H1 (cell line): ENCODE results near the gene GALNT9. TPM values are rescaled to one million over a fixed set of nuclear protein-coding genes. Genes with fewer than 3 reads are reported as not detected.
A peak's percentile ranks its signal among the peaks of the same experiment; 100 is the strongest.

Experiments
- CTCF ChIA-PET: fragments of 300-600 bp; sonication (Branson Sonifier 250); formaldehyde crosslinking; loops from one replicate; lab custom pipeline; 2021; ENCODE audit not compliant: partially characterized antibody; lab: Charles Lee
- POLR2A ChIA-PET: fragments of 300-600 bp; sonication (Branson Sonifier 250); formaldehyde crosslinking; loops from one replicate; lab custom pipeline; 2021; ENCODE audit warnings: inconsistent platforms; ENCODE audit not compliant: partially characterized antibody; lab: Charles Lee
- DNase-seq, 2 experiments: peaks; one replicate each; pipeline versions ENCODE4 v3.0.0 to v3.0.0-alpha.2; 2010 to 2022; ENCODE audit warnings: low spot score in 2 of 2, low read depth in 1 of 2, mixed read lengths in 1 of 2
- FAIRE-seq: peaks from 2 replicates; lab custom pipeline; 2011; peaks lifted over from hg19 to GRCh38; lab: Jason Lieb, UNC
- H2AFZ ChIP-seq: 2 replicates; pipeline ENCODE4 v1.8.1; 2012; ENCODE audit warnings: low read length, inconsistent platforms
- H2AK5ac ChIP-seq: 2 replicates; pipeline ENCODE4 v1.6.1; 2013; ENCODE audit warnings: low read depth, low read length
- H2BK120ac ChIP-seq: replicated peaks from 2 replicates; pipeline ENCODE3; 2013; ENCODE audit warnings: low read depth, low read length, inconsistent platforms
- H2BK12ac ChIP-seq: 2 replicates; pipeline ENCODE4 v1.6.1; 2013; ENCODE audit warnings: low read depth, low read length
- H2BK15ac ChIP-seq: 2 replicates; pipeline ENCODE4 v1.6.1; 2013; ENCODE audit warnings: low read length
- H2BK20ac ChIP-seq: 2 replicates; pipeline ENCODE4 v1.6.1; 2013; ENCODE audit warnings: low read length
- H2BK5ac ChIP-seq: 2 replicates; pipeline ENCODE4 v1.6.1; 2013; ENCODE audit warnings: low read depth, low read length
- H3K14ac ChIP-seq: 2 replicates; pipeline ENCODE4 v1.6.1; 2013; ENCODE audit warnings: inconsistent platforms; ENCODE audit not compliant: insufficient read length
- H3K18ac ChIP-seq: 2 replicates; pipeline ENCODE4 v1.6.1; 2013; ENCODE audit warnings: low read length; ENCODE audit errors: extremely low read depth
- H3K23ac ChIP-seq: 2 replicates; pipeline ENCODE4 v1.6.1; 2013; ENCODE audit warnings: inconsistent platforms; ENCODE audit not compliant: insufficient read length
- H3K23me2 ChIP-seq: 2 replicates; pipeline ENCODE4 v1.6.1; 2013; ENCODE audit warnings: low read depth, low read length
- H3K27ac ChIP-seq: 2 replicates; pipeline ENCODE4 v1.6.1; 2011; ENCODE audit warnings: low read depth, low read length, inconsistent platforms
- H3K27me3 ChIP-seq, 4 experiments: replicated peaks in 1 of 4; 1 replicate in 1 of 4; 2 replicates in 3 of 4; pipeline versions ENCODE4 v1.6.1 to v1.8.1; 2011 to 2013; ENCODE audit warnings: low read length in 3 of 4, mild to moderate bottlenecking in 3 of 4, inconsistent platforms in 2 of 4, mixed read lengths in 2 of 4, moderate library complexity in 1 of 4; ENCODE audit not compliant: control insufficient read depth in 3 of 4, insufficient read depth in 3 of 4; ENCODE audit errors: extremely low read depth in 1 of 4
- H3K36me3 ChIP-seq, 4 experiments: 2 replicates each; pipeline versions ENCODE4 v1.6.1 to v1.8.1; 2011 to 2013; ENCODE audit warnings: mild to moderate bottlenecking in 4 of 4, low read length in 3 of 4, moderate library complexity in 2 of 4, control low read depth in 1 of 4, inconsistent platforms in 1 of 4; ENCODE audit not compliant: insufficient read depth in 4 of 4, control insufficient read depth in 2 of 4
- H3K4ac ChIP-seq: replicated peaks from 2 replicates; pipeline ENCODE3; 2013; ENCODE audit warnings: low read length, low read depth, mixed read lengths, inconsistent platforms; ENCODE audit not compliant: insufficient read length
- H3K4me1 ChIP-seq, 4 experiments: replicated peaks in 1 of 4; 1 replicate in 1 of 4; 2 replicates in 3 of 4; pipeline versions ENCODE4 v1.6.1 to v1.8.1; 2011 to 2013; ENCODE audit warnings: low read length in 3 of 4, inconsistent platforms in 2 of 4, mixed read lengths in 1 of 4; ENCODE audit not compliant: insufficient read depth in 4 of 4, control insufficient read depth in 3 of 4
- H3K4me2 ChIP-seq, 2 experiments: 2 replicates each; pipeline versions ENCODE4 v1.6.1 to v1.8.1; 2011 to 2013; ENCODE audit warnings: low read depth in 2 of 2, low read length in 2 of 2, control low read depth in 1 of 2, inconsistent platforms in 1 of 2, mild to moderate bottlenecking in 1 of 2; ENCODE audit not compliant: insufficient read depth in 1 of 2
- H3K4me3 ChIP-seq, 4 experiments: fragments of 200-600, 300-600 bp in 1 of 4; sonication (generic), shearing (Covaris generic), sonication (Bioruptor Twin) in 1 of 4; 2 replicates each; pipeline versions ENCODE4 v1.5.1 to v1.8.1; 2011 to 2016; ENCODE audit warnings: low read length in 4 of 4, low read depth in 3 of 4, control low read depth in 2 of 4, inconsistent platforms in 2 of 4, mild to moderate bottlenecking in 2 of 4, mixed read lengths in 1 of 4, moderate library complexity in 1 of 4; ENCODE audit not compliant: insufficient read depth in 2 of 4; ENCODE audit errors: extremely low read depth in 1 of 4
- H3K56ac ChIP-seq: replicated peaks from 2 replicates; pipeline ENCODE3; 2013; ENCODE audit warnings: low read depth, mild to moderate bottlenecking, mixed read lengths, low read length, inconsistent platforms; ENCODE audit not compliant: insufficient read length
- H3K79me1 ChIP-seq: 2 replicates; pipeline ENCODE4 v1.6.1; 2013; ENCODE audit warnings: low read depth, low read length, control low read depth
- H3K79me2 ChIP-seq, 2 experiments: 2 replicates each; pipeline versions ENCODE4 v1.6.1 to v1.8.1; 2012 to 2013; ENCODE audit warnings: low read length in 2 of 2, mild to moderate bottlenecking in 2 of 2, inconsistent platforms in 1 of 2; ENCODE audit not compliant: insufficient read depth in 2 of 2, control insufficient read depth in 1 of 2
- H3K9ac ChIP-seq, 4 experiments: replicated peaks in 1 of 4; 1 replicate in 1 of 4; 2 replicates in 3 of 4; pipeline versions ENCODE4 v1.6.1 to v1.8.1; 2011 to 2013; ENCODE audit warnings: low read depth in 3 of 4, low read length in 3 of 4, control low read depth in 2 of 4, mild to moderate bottlenecking in 2 of 4, moderate library complexity in 2 of 4, inconsistent platforms in 1 of 4; ENCODE audit errors: extremely low read depth in 1 of 4
- H3K9me3 ChIP-seq, 2 experiments: 2 replicates each; pipeline versions ENCODE4 v1.6.1 to v1.8.1; 2012 to 2013; ENCODE audit warnings: mild to moderate bottlenecking in 2 of 2, moderate library complexity in 2 of 2, control low read depth in 1 of 2, inconsistent platforms in 1 of 2, low read depth in 1 of 2, low read length in 1 of 2, mixed read lengths in 1 of 2; ENCODE audit not compliant: insufficient read depth in 2 of 2
- H4K20me1 ChIP-seq, 2 experiments: replicated peaks in 1 of 2; 2 replicates each; pipeline versions ENCODE3 to v1.8.1; 2011 to 2013; ENCODE audit warnings: inconsistent platforms in 2 of 2, low read length in 2 of 2, mild to moderate bottlenecking in 1 of 2; ENCODE audit not compliant: insufficient read depth in 2 of 2, control insufficient read depth in 1 of 2
- H4K5ac ChIP-seq: 2 replicates; pipeline ENCODE4 v1.6.1; 2013; ENCODE audit warnings: low read length, low read depth, mixed read lengths, inconsistent platforms; ENCODE audit not compliant: insufficient read length
- H4K8ac ChIP-seq: 2 replicates; pipeline ENCODE4 v1.8.0; 2013; ENCODE audit warnings: mild to moderate bottlenecking, moderate library complexity, low read length, inconsistent platforms; ENCODE audit not compliant: insufficient read depth; ENCODE audit errors: extremely low read depth
- H4K91ac ChIP-seq: replicated peaks from 2 replicates; pipeline ENCODE3; 2013; ENCODE audit warnings: low read length, mixed read lengths, inconsistent platforms; ENCODE audit not compliant: insufficient read length
- ASH2L ChIP-seq: fragments of 200-600, 300-600 bp; sonication (generic); IDR thresholded peaks from one replicate; pipeline ENCODE4 v1.7.1; 2017; ENCODE audit warnings: low read length
- CREB1 ChIP-seq: IDR thresholded peaks from 2 replicates; pipeline ENCODE4 v1.6.1; 2012; ENCODE audit warnings: inconsistent platforms
- EGR1 ChIP-seq: IDR thresholded peaks from 2 replicates; pipeline ENCODE4 v1.6.1; 2011; ENCODE audit warnings: low read depth, low read length, borderline replicate concordance
- RAD21 ChIP-seq, 2 experiments: IDR thresholded peaks in 1 of 2; conservative IDR thresholded peaks in 1 of 2; 2 replicates each; pipeline ENCODE4 v1.6.1; 2011; ENCODE audit warnings: low read depth in 2 of 2, low read length in 2 of 2, improper control_type of control experiment in 1 of 2, inconsistent platforms in 1 of 2, mild to moderate bottlenecking in 1 of 2, moderate library complexity in 1 of 2
- WGBS, 2 experiments: shearing (Covaris generic) in 1 of 2; methylation state at CpG; one replicate each; pipeline versions ENCODE4 v1.1.6 to v1.1.7; 2013 to 2015; ENCODE audit warnings: low lambda C conversion rate in 2 of 2, mixed read lengths in 2 of 2, inconsistent platforms in 1 of 2, low coverage in 1 of 2, missing lambda C conversion rate in 1 of 2; ENCODE audit not compliant: insufficient replicate concordance in 2 of 2, insufficient coverage in 1 of 2, insufficient read length in 1 of 2; ENCODE audit errors: extremely low coverage in 1 of 2, missing lambda C conversion rate in 1 of 2; 5-methylcytosine and 5-hydroxymethylcytosine counted together
- polyA plus RNA-seq, 7 experiments: library from polyadenylated mRNA; depleted of rRNA in 3 of 7; stranded (reverse) in 5 of 7; unstranded in 2 of 7; fragments of >200 nt in 5 of 7; fragments of 200-250 nt in 2 of 7; gene quantifications; 1 replicate in 5 of 7; 2 replicates in 1 of 7; 4 replicates in 1 of 7; pipeline versions ENCODE4 v1.2.1 to v1.2.3, GENCODE V29; 2011 to 2013; ENCODE audit warnings: missing spikeins in 2 of 7, mixed read lengths in 2 of 7
- total RNA-seq: library from RNA; stranded (reverse); fragmentation: NEBNext Ultra II Directional; extraction: Animal tissue kit (Norgen Biotek cat#: 25700); gene quantifications from 2 replicates; pipeline ENCODE4 v1.2.1, GENCODE V29; 2021
- TF ChIP-seq, protein P1 (sequence below), 3 experiments: IDR thresholded peaks; 1 replicate in 2 of 3; 2 replicates in 1 of 3; pipeline versions ENCODE4 v1.5.1 to v1.6.1; 2011; ENCODE audit warnings: low read length in 3 of 3, mild to moderate bottlenecking in 3 of 3, inconsistent platforms in 2 of 3, low read depth in 1 of 3, moderate library complexity in 1 of 3; ENCODE audit not compliant: insufficient read depth in 1 of 3; ENCODE audit errors: control extremely low read depth in 1 of 3

The GALNT9 gene
- total and polyA plus RNA-seq, 2 of the 8 experiments (the other 6 are each of a cell fraction or from before 2014, with no cell fraction given) = 2.0 to 3.6 TPM

GRCh38 chr12:132163911-132164288 lies 165.5 kb downstream of the GALNT9 start:
- ChIA-PET CTCF (interaction anchor here (0.8 to 2.8 kb wide), 6 partner anchors 10 to 452 kb away, joined by 3 to 9 read pairs (median 4); no protein-coding TSS in a partner anchor), POLR2A (interaction anchor here (1.0 kb wide), 1 partner anchor 10 kb away, joined by 3 read pairs; no protein-coding TSS in a partner anchor)

More at GRCh38 chr12:132163911-132164288, 165.5 kb downstream of the GALNT9 start:
- H4K20me1 ChIP-seq = peaks cover 0 to 11% of the 10 kb centered on the region in 2 experiments
- H3K9me3 ChIP-seq = no peaks in the 10 kb centered on the region
- no peak overlapping the region for H2BK20ac ChIP-seq
- peaks cover 0 to 8% (median 5%) of the 10 kb centered on the region in 4 experiments; a peak in 4 of 7 replicates for H3K27me3 ChIP-seq
- H2AFZ ChIP-seq = no peak overlapping the region
- H3K56ac ChIP-seq = no peak overlapping the region
- no peaks in the 10 kb centered on the region; a peak in 1 of 7 replicates for H3K4me1 ChIP-seq
- H3K4ac ChIP-seq = no peak overlapping the region
- no peak overlapping the region for H3K4me2 ChIP-seq
- no peak overlapping the region for H3K27ac ChIP-seq
- H4K8ac ChIP-seq = no peak overlapping the region
- H3K79me1 ChIP-seq = no peaks in the 10 kb centered on the region
- H2BK120ac ChIP-seq = no peak overlapping the region
- H3K4me3 ChIP-seq = no peak overlapping the region
- 88% methylated on average over 11 of the region's 11 CpGs; no CpG with 5 or more reads in 1 of the 2 experiments for WGBS, 2 experiments
- no peak overlapping the region for H2BK5ac ChIP-seq
- TF ChIP-seq CREB1 (no peak), EGR1 (no peak), ASH2L (no peak), RAD21 (IDR thresholded peaks at IDR 0.05 in 1 of 2, conservative IDR thresholded peaks at IDR 0.05 in 1 of 2; ENCODE audit: low read depth in 2 of 2, low read length in 2 of 2) (peak in 1 of 2 experiments; percentile 10; a peak in 1 of 4 replicates)
- TF ChIP-seq, protein P1, sequence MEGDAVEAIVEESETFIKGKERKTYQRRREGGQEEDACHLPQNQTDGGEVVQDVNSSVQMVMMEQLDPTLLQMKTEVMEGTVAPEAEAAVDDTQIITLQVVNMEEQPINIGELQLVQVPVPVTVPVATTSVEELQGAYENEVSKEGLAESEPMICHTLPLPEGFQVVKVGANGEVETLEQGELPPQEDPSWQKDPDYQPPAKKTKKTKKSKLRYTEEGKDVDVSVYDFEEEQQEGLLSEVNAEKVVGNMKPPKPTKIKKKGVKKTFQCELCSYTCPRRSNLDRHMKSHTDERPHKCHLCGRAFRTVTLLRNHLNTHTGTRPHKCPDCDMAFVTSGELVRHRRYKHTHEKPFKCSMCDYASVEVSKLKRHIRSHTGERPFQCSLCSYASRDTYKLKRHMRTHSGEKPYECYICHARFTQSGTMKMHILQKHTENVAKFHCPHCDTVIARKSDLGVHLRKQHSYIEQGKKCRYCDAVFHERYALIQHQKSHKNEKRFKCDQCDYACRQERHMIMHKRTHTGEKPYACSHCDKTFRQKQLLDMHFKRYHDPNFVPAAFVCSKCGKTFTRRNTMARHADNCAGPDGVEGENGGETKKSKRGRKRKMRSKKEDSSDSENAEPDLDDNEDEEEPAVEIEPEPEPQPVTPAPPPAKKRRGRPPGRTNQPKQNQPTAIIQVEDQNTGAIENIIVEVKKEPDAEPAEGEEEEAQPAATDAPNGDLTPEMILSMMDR (IDR thresholded peaks at IDR 0.05; ENCODE audit: control extremely low read depth in 1 of 3, insufficient read depth in 1 of 3, low read depth in 1 of 3, low read length in 3 of 3) = peak in 2 of 3 experiments; percentile 31 to 38; a peak in 2 of 4 replicates
- H4K5ac ChIP-seq = no peak overlapping the region
- no peaks in the 10 kb centered on the region for H3K79me2 ChIP-seq
- H3K9ac ChIP-seq = no peak overlapping the region
- H2BK15ac ChIP-seq = no peak overlapping the region
- no peak overlapping the region for H2BK12ac ChIP-seq
- H3K14ac ChIP-seq = no peak overlapping the region
- no peak overlapping the region for H3K18ac ChIP-seq
- no peaks in the 10 kb centered on the region for H3K36me3 ChIP-seq
- no peak for DNase-seq
- no peak overlapping the region for H4K91ac ChIP-seq
- H3K23me2 ChIP-seq = peaks cover 15% of the 10 kb centered on the region; the same call in 1 of the 2 replicates
- H2AK5ac ChIP-seq = no peak overlapping the region
- no peak for FAIRE-seq
- no peak overlapping the region for H3K23ac ChIP-seq
